ENCODE results near the gene COX5B. TPM values are rescaled to one million over a fixed set of nuclear protein-coding genes. Genes with fewer than 3 reads are reported as not detected.

COX5B gene
- total and polyA plus RNA-seq, 9 of the 15 experiments (the other 6 are each of a cell fraction or from before 2014, with no cell fraction given): 154 to 1,424 (median 487) TPM

DNA sequence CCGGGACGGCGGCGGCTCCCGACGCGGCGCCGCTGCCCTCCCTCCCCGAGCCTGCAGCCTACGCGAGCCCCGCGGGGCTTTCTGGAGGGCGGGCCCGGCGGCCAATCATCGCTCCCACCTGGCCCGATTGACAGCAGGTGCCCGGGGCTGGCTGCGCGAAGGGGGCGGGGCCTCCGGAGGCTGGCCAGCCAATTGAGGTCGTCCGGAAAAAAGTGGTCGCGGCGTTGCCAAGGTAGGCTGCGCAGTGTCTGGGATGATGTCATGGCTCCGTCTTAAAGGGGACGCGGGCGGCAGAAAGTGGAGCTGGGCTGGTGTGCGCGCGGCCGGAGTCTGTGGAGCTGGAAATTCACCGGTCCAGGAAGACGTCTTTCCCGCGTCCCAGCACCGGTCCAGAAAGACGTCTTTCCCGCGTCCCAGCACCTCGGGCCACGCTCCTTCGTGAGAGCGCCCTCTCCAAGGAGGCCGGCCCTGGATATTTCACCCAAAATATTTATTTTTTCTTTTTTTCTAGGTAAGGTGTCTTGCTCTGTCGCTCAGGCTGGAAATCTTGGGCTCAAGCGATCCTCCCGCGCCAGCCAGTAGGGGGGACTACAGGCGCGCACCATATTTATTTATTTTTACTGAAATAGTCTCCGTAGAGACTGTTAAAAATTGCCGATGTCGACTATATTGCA, 18.2 kb downstream of the COX5B start, which contains the start of gene ACTR1B (continued):
- peak; percentile 37; the same call in 1 of the 2 replicates for TF ChIP-seq ETV1 (tag; conservative IDR thresholded peaks at IDR 0.05; ENCODE audit: low read depth)
- TF ChIP-seq, protein P1, sequence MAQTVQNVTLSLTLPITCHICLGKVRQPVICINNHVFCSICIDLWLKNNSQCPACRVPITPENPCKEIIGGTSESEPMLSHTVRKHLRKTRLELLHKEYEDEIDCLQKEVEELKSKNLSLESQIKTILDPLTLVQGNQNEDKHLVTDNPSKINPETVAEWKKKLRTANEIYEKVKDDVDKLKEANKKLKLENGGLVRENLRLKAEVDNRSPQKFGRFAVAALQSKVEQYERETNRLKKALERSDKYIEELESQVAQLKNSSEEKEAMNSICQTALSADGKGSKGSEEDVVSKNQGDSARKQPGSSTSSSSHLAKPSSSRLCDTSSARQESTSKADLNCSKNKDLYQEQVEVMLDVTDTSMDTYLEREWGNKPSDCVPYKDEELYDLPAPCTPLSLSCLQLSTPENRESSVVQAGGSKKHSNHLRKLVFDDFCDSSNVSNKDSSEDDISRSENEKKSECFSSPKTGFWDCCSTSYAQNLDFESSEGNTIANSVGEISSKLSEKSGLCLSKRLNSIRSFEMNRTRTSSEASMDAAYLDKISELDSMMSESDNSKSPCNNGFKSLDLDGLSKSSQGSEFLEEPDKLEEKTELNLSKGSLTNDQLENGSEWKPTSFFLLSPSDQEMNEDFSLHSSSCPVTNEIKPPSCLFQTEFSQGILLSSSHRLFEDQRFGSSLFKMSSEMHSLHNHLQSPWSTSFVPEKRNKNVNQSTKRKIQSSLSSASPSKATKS (CRISPR knock-in tag; IDR thresholded peaks at IDR 0.05): no peak
- TF ChIP-seq, protein P2, sequence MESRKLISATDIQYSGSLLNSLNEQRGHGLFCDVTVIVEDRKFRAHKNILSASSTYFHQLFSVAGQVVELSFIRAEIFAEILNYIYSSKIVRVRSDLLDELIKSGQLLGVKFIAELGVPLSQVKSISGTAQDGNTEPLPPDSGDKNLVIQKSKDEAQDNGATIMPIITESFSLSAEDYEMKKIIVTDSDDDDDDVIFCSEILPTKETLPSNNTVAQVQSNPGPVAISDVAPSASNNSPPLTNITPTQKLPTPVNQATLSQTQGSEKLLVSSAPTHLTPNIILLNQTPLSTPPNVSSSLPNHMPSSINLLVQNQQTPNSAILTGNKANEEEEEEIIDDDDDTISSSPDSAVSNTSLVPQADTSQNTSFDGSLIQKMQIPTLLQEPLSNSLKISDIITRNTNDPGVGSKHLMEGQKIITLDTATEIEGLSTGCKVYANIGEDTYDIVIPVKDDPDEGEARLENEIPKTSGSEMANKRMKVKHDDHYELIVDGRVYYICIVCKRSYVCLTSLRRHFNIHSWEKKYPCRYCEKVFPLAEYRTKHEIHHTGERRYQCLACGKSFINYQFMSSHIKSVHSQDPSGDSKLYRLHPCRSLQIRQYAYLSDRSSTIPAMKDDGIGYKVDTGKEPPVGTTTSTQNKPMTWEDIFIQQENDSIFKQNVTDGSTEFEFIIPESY (CRISPR knock-in tag; IDR thresholded peaks at IDR 0.05): peak; percentile 33; the same call in 1 of the 2 replicates
- TF ChIP-seq PTTG1 (tag; IDR thresholded peaks at IDR 0.05; ENCODE audit: low read depth): no peak
- TF ChIP-seq HEY1 (CRISPR knock-in tag; IDR thresholded peaks at IDR 0.05; ENCODE audit: borderline replicate concordance): 0 out of 2 replicates have a peak, but pooled peaks have one; percentile 56
- peak; percentile 26; the same call in 1 of the 2 replicates for TF ChIP-seq TAF7 (tag; IDR thresholded peaks at IDR 0.05)
- no peak for TF ChIP-seq ZNF124 (CRISPR knock-in tag; IDR thresholded peaks at IDR 0.05)
- no peak for TF ChIP-seq ZNF140 (CRISPR knock-in tag; IDR thresholded peaks at IDR 0.05)
- TF ChIP-seq CREB5 (CRISPR knock-in tag; IDR thresholded peaks at IDR 0.05): no peak
- TF ChIP-seq, protein P3, sequence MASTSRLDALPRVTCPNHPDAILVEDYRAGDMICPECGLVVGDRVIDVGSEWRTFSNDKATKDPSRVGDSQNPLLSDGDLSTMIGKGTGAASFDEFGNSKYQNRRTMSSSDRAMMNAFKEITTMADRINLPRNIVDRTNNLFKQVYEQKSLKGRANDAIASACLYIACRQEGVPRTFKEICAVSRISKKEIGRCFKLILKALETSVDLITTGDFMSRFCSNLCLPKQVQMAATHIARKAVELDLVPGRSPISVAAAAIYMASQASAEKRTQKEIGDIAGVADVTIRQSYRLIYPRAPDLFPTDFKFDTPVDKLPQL (IDR thresholded peaks at IDR 0.05; ENCODE audit: extremely low read depth, insufficient read length): peak; percentile 56
- TF ChIP-seq ETS1 (conservative IDR thresholded peaks at IDR 0.05; ENCODE audit: control insufficient read depth, low read depth, low read length): 0 out of 2 replicates have a peak, but pooled peaks have one; percentile 4
- 0 out of 2 replicates have a peak, but pooled peaks have one; percentile 0 for TF ChIP-seq EP300 (IDR thresholded peaks at IDR 0.05; ENCODE audit: low read length)
- TF ChIP-seq ZNF740 (CRISPR knock-in tag; IDR thresholded peaks at IDR 0.05): no peak
- no peak for TF ChIP-seq ZNF740 (tag; IDR thresholded peaks at IDR 0.05)
- no peak for TF ChIP-seq ZNF551 (CRISPR knock-in tag; IDR thresholded peaks at IDR 0.05)
- no peak for TF ChIP-seq MAFG (tag; conservative IDR thresholded peaks at IDR 0.05)
- TF ChIP-seq ZNF707 (CRISPR knock-in tag; conservative IDR thresholded peaks at IDR 0.05): no peak
- no peak for TF ChIP-seq ZNF57 (CRISPR knock-in tag; IDR thresholded peaks at IDR 0.05)
- no peak for TF ChIP-seq XRCC4 (IDR thresholded peaks at IDR 0.05; ENCODE audit: extremely low read depth, insufficient read depth, insufficient read length)

Measured in K562 (cell line).